ENCODE results near the gene MIOX. TPM values are rescaled to one million over a fixed set of nuclear protein-coding genes. Genes with fewer than 3 reads are reported as not detected.

Gene MIOX
- total RNA-seq, 4 donors from 2014 or later = not detected

GRCh38 chr22:50474710-50475651 is 11.7 kb upstream of the MIOX start, which contains the start of gene SBF1:
TSS of gene SBF1 (minus strand) at chr22:50475035. CDS start at chr22:50474840, 195 bp downstream.
- 13% methylated on average over 7 of the region's 97 CpGs for WGBS
- Histone ChIP-seq H3K36me3 (no peaks in the 10 kb centered on the region), H3K27ac (peak within 1 kb of the TSS; percentile 83), H3K27me3 (peaks cover under 1% of the 10 kb centered on the region), H3K4me3 (peak within 1 kb of the TSS; percentile 71), H3K4me1 (peaks cover 49% of the 10 kb centered on the region), H3K9me3 (no peaks in the 10 kb centered on the region)
- TF ChIP-seq, protein P1, sequence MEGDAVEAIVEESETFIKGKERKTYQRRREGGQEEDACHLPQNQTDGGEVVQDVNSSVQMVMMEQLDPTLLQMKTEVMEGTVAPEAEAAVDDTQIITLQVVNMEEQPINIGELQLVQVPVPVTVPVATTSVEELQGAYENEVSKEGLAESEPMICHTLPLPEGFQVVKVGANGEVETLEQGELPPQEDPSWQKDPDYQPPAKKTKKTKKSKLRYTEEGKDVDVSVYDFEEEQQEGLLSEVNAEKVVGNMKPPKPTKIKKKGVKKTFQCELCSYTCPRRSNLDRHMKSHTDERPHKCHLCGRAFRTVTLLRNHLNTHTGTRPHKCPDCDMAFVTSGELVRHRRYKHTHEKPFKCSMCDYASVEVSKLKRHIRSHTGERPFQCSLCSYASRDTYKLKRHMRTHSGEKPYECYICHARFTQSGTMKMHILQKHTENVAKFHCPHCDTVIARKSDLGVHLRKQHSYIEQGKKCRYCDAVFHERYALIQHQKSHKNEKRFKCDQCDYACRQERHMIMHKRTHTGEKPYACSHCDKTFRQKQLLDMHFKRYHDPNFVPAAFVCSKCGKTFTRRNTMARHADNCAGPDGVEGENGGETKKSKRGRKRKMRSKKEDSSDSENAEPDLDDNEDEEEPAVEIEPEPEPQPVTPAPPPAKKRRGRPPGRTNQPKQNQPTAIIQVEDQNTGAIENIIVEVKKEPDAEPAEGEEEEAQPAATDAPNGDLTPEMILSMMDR (IDR thresholded peaks at IDR 0.05) = no peak
- TF ChIP-seq POLR2A (IDR thresholded peaks at IDR 0.05) = peak; percentile 64 to 86
- DNase-seq (ENCODE audit: low spot score in 2 of 2) = peak; percentile 90 to 96

GRCh38 chr22:50475652-50476002 is 11.0 kb upstream of the MIOX start:
- Histone ChIP-seq H3K4me1 (peaks cover 43% of the 10 kb centered on the region), H3K27me3 (peaks cover 7% of the 10 kb centered on the region), H3K9me3 (no peaks in the 10 kb centered on the region), H3K4me3 (peak overlapping the region; percentile 71), H3K27ac (no peak overlapping the region), H3K36me3 (no peaks in the 10 kb centered on the region)
- WGBS = 79% methylated on average over 6 of the region's 6 CpGs
- no peak for DNase-seq (ENCODE audit: low spot score in 2 of 2)
- TF ChIP-seq POLR2A (IDR thresholded peaks at IDR 0.05) (no peak), POLR2AphosphoS5 (IDR thresholded peaks at IDR 0.05) (no peak), EP300 (IDR thresholded peaks at IDR 0.05) (no peak)
- TF ChIP-seq, protein P1 (IDR thresholded peaks at IDR 0.05) = no peak

- 74% methylated on average over 6 of the region's 7 CpGs for WGBS
- Histone ChIP-seq H3K4me3 (no peak overlapping the region), H3K4me1 (peaks cover 40% of the 10 kb centered on the region), H3K36me3 (no peaks in the 10 kb centered on the region), H3K27me3 (peaks cover 19% of the 10 kb centered on the region), H3K27ac (no peak overlapping the region), H3K9me3 (no peaks in the 10 kb centered on the region)
- TF ChIP-seq POLR2AphosphoS5 (IDR thresholded peaks at IDR 0.05) = no peak
- DNase-seq (ENCODE audit: low spot score in 2 of 2) = no peak
Observed at GRCh38 chr22:50476868-50477267, 9.8 kb upstream of the MIOX start.

DNA sequence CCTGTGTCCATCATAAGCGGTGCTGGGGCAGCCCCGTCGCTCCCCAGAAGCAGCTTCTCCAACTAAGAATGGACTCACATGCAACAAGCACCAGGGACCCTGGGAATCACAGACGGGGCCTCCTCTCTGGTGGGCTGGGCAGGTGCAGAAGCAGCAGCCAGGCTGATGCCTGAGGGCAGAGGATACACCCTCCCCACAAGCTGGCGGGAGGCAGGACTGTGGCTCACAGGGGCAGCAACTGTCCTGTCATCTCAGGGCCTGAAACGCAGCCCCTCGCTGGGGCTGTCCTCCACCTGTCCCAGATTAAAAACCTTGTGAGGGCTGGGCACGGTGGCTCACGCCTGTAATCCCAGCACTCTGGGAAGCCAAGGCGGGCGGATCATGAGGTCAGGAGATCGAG is 8.7 kb upstream of the MIOX start:
- H3K4me1 ChIP-seq = peaks cover 35% of the 10 kb centered on the region
- TF ChIP-seq POLR2AphosphoS5 (IDR thresholded peaks at IDR 0.05) = no peak
- TF ChIP-seq, protein P1 (IDR thresholded peaks at IDR 0.05) = no peak
- H3K36me3 ChIP-seq = no peaks in the 10 kb centered on the region
- WGBS = 89% methylated on average over 12 of the region's 12 CpGs
- H3K9me3 ChIP-seq = no peaks in the 10 kb centered on the region
- no peak overlapping the region for H3K27ac ChIP-seq
- peaks cover 30% of the 10 kb centered on the region for H3K27me3 ChIP-seq
- no peak for DNase-seq (ENCODE audit: low spot score in 2 of 2)
- H3K4me3 ChIP-seq = no peak overlapping the region

DNA sequence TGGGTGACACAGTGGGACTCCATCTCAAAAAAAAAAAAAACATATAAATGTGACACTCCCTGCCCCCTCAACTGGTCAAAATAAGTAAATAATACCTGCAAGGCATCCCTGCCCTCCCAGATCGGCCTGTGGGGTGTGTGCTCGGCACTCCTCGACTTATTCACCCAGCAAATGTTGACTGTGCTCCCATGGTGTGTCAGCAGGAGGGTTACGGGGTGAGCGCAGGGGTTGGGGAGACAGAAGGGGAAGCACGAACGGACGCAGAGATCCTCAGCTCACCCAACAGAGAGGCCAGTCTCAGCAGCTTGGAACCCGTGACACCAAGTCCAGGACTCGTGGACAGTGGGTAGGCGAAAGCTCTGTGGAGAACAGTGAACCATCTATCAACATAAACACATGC is 6.9 kb upstream of the MIOX start:
- no peak overlapping the region for H3K27ac ChIP-seq
- 79% methylated on average over 11 of the region's 11 CpGs for WGBS
- H3K36me3 ChIP-seq = no peaks in the 10 kb centered on the region
- DNase-seq (ENCODE audit: low spot score in 2 of 2) = no peak
- no peak overlapping the region for H3K4me3 ChIP-seq
- TF ChIP-seq EP300 (IDR thresholded peaks at IDR 0.05) = no peak
- no peak for TF ChIP-seq POLR2A (IDR thresholded peaks at IDR 0.05)
- TF ChIP-seq POLR2AphosphoS5 (IDR thresholded peaks at IDR 0.05) = no peak
- TF ChIP-seq, protein P1 (IDR thresholded peaks at IDR 0.05) = no peak
- peaks cover 46% of the 10 kb centered on the region for H3K27me3 ChIP-seq
- H3K9me3 ChIP-seq = no peaks in the 10 kb centered on the region
- H3K4me1 ChIP-seq = peaks cover 23% of the 10 kb centered on the region

Data from suprapubic skin (tissue), 4 donors.